Activated CD8-positive, alpha-beta memory T cell treated with anti-CD3 and anti-CD28 coated beads for 48 hours (primary cell): ENCODE results near the gene COIL.
"Not testable (repeated sequence)": the region's sequence is repeated elsewhere in the genome, so short reads cannot be mapped to it uniquely, and the experiment has no call there.

Experiments
- DNase-seq, 3 experiments: peaks; one replicate each; pipeline ENCODE4 v3.0.0-alpha.2; 2020; ENCODE audit warnings: low read depth in 2 of 3, low spot score in 2 of 3

Gene COIL

GRCh38 chr17:56960596-56961538 is at the start of gene COIL:
COIL (minus strand) TSS chr17:56961050; CDS start chr17:56961019, 31 bp downstream.
- DNase-seq: peak; percentile 76 to 96 (median 96)

GRCh38 chr17:57010487-57010886 is 49.6 kb upstream of the COIL start:
- DNase-seq: no peak

- peak in 2 of 3 experiments; percentile 7 to 10 for DNase-seq
Measured at GRCh38 chr17:57009737-57010445, 49.0 kb upstream of the COIL start.

GRCh38 chr17:57008958-57009357 is 48.1 kb upstream of the COIL start:
- DNase-seq: no peak

GRCh38 chr17:57006040-57006439 is 45.2 kb upstream of the COIL start:
- no peak for DNase-seq

GRCh38 chr17:57004944-57005579 is 44.2 kb upstream of the COIL start:
- no peak for DNase-seq

- no peak for DNase-seq
Measured at GRCh38 chr17:57002904-57003303, 42.1 kb upstream of the COIL start.

- DNase-seq: no peak
Measured at GRCh38 chr17:57001541-57001940, 40.7 kb upstream of the COIL start.

GRCh38 chr17:56997313-56997712 is 36.5 kb upstream of the COIL start:
- DNase-seq: no peak

GRCh38 chr17:56995766-56996165 is 34.9 kb upstream of the COIL start:
- DNase-seq: no peak

- no peak for DNase-seq
Measured at GRCh38 chr17:56994009-56994792, 33.4 kb upstream of the COIL start.

GRCh38 chr17:56992364-56992763 is 31.5 kb upstream of the COIL start:
- no peak for DNase-seq

GRCh38 chr17:56988901-56989572 is 28.2 kb upstream of the COIL start:
- DNase-seq: no peak

- no peak for DNase-seq
Measured at GRCh38 chr17:56987283-56987834, 26.5 kb upstream of the COIL start.

GRCh38 chr17:56985371-56986162 is 24.7 kb upstream of the COIL start:
- no peak for DNase-seq

GRCh38 chr17:56983366-56983765 is 22.5 kb upstream of the COIL start:
- DNase-seq: no peak

- no peak for DNase-seq
Measured at GRCh38 chr17:56982312-56982711, 21.5 kb upstream of the COIL start.

- not testable (repeated sequence) for DNase-seq
Measured at GRCh38 chr17:56980526-56980925, 19.7 kb upstream of the COIL start.

- no peak for DNase-seq
Measured at GRCh38 chr17:56979091-56979480, 18.2 kb upstream of the COIL start.
